Hepatic stellate cell (primary cell): ENCODE data around the gene CCSAP.
"Not testable (repeated sequence)": the region's sequence is repeated elsewhere in the genome, so short reads cannot be mapped to it uniquely, and the experiment has no call there.

Experiments
- DNase-seq: peaks from one replicate; pipeline ENCODE4 v3.0.0; 2011; ENCODE audit warnings: low spot score

CCSAP gene

GRCh38 chr1:229342656-229343569 lies at the start of gene CCSAP:
Gene CCSAP, minus strand, starts transcription at chr1:229343047. Its CDS starts 582 bp downstream, at chr1:229342465.
- peak; percentile 44 for DNase-seq

GRCh38 chr1:229390130-229390529 lies 47.3 kb upstream of the CCSAP start:
- DNase-seq, result no peak

- peak; percentile 62 for DNase-seq
Observed at GRCh38 chr1:229388897-229389580, 46.2 kb upstream of the CCSAP start.

GRCh38 chr1:229385853-229386456 lies 43.1 kb upstream of the CCSAP start:
- DNase-seq, result no peak

GRCh38 chr1:229384822-229385221 lies 42.0 kb upstream of the CCSAP start:
- DNase-seq, result no peak

GRCh38 chr1:229383961-229384360 lies 41.1 kb upstream of the CCSAP start:
- DNase-seq, result no peak

- DNase-seq, result no peak
Observed at GRCh38 chr1:229383188-229383587, 40.3 kb upstream of the CCSAP start.

GRCh38 chr1:229381234-229381633 lies 38.4 kb upstream of the CCSAP start:
- DNase-seq, result no peak

GRCh38 chr1:229380536-229381160 lies 37.8 kb upstream of the CCSAP start:
- DNase-seq, result no peak

GRCh38 chr1:229379846-229380245 lies 37.0 kb upstream of the CCSAP start:
- no peak for DNase-seq

- DNase-seq, result no peak
Observed at GRCh38 chr1:229378586-229379367, 35.9 kb upstream of the CCSAP start.

- DNase-seq, result not testable (repeated sequence)
Observed at GRCh38 chr1:229378035-229378434, 35.2 kb upstream of the CCSAP start.

- DNase-seq, result no peak
Observed at GRCh38 chr1:229377429-229377828, 34.6 kb upstream of the CCSAP start.

GRCh38 chr1:229376521-229376920 lies 33.7 kb upstream of the CCSAP start:
- no peak for DNase-seq

- no peak for DNase-seq
Observed at GRCh38 chr1:229374485-229374884, 31.6 kb upstream of the CCSAP start.

- DNase-seq, result no peak
Observed at GRCh38 chr1:229373395-229373794, 30.5 kb upstream of the CCSAP start.

- DNase-seq, result no peak
Observed at GRCh38 chr1:229372251-229372650, 29.4 kb upstream of the CCSAP start.

- DNase-seq, result no peak
Observed at GRCh38 chr1:229371624-229372023, 28.8 kb upstream of the CCSAP start.

- DNase-seq, result no peak
Observed at GRCh38 chr1:229370601-229371021, 27.8 kb upstream of the CCSAP start.

GRCh38 chr1:229368347-229368746 lies 25.5 kb upstream of the CCSAP start:
- no peak for DNase-seq

- no peak for DNase-seq
Observed at GRCh38 chr1:229365569-229365968, 22.7 kb upstream of the CCSAP start.
